DMS79 (cell line): ENCODE measurements around the gene CPOX.

ENCODE experiments used
- DNase-seq: peaks from one replicate; lab custom pipeline; 2025; lab: John Stamatoyannopoulos, UW

The CPOX gene

DNA sequence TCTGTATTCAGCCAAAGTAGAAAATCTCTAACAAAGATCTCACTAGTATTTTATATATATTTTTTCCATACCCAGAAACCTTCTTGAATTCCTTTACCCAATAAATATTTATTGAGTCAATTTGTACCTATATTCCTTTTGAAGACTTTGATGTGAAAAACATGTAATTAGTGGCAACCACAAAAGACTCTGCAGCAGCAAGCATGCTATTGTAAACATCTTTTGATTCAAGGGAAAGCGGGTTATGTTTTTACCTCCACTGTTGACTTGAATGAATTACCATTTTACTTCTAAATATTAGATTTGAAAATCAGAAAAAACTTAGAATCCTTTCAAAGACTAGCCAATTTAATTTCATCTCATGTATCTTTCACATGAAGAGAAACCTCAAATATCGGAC lies 59.2 kb downstream of the CPOX start:
- no peak for DNase-seq

DNA sequence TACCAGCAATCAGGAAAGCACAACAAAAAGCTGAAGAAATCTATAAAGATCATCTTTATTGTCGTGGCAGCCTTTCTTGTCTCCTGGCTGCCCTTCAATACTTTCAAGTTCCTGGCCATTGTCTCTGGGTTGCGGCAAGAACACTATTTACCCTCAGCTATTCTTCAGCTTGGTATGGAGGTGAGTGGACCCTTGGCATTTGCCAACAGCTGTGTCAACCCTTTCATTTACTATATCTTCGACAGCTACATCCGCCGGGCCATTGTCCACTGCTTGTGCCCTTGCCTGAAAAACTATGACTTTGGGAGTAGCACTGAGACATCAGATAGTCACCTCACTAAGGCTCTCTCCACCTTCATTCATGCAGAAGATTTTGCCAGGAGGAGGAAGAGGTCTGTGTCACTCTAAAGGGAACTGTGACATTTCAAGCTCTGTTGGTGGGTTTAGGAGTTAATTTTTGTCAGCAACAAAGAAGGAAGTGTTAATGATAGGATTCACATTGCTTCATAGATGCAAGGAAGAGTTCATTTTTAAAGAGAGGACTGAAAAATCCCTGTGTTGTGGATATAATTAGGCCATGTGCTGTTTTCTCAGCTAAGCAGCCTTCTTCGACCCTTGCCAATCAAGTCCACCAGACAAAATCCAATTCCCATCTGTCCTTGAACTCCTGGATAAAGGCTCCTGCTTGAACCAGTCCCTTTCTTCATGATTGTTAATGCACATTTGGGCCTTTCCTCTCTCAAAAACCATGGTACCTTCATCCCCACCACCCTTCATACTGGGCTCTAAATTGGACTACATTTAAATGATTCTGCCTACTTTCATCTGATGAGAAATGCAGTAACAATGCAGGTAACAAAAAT lies 60.5 kb downstream of the CPOX start:
- no peak for DNase-seq

DNA sequence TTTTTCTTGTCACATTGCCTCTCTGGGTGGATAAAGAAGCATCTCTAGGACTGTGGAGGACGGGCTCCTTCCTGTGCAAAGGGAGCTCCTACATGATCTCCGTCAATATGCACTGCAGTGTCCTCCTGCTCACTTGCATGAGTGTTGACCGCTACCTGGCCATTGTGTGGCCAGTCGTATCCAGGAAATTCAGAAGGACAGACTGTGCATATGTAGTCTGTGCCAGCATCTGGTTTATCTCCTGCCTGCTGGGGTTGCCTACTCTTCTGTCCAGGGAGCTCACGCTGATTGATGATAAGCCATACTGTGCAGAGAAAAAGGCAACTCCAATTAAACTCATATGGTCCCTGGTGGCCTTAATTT lies 61.2 kb downstream of the CPOX start:
- DNase-seq = no peak

DNA sequence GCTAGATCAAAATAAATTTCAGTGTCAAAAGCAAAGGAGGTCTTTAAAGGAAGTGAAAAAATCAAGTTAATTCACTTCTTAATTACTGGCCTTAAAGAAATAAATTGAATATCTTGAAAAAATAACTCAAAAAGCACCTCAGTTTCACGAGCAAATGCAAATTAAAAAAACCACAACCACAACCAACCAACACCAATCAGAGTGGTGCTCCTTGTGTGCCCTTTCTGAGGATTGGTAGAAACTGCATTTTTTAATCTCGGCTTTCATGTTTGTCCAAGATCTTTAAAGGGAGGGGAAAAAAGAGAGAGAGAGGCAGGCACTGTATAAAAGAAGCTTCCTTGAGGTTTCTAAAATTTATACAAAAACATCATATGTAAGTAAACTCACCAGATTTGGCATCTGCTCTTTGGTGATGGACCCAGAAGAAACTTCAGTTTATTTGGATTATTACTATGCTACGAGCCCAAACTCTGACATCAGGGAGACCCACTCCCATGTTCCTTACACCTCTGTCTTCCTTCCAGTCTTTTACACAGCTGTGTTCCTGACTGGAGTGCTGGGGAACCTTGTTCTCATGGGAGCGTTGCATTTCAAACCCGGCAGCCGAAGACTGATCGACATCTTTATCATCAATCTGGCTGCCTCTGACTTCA lies 61.7 kb downstream of the CPOX start, which contains the start of gene GPR15:
TSS of gene GPR15 (plus strand) at position 357 of the 653 bp plus-strand sequence. CDS start at position 413, 56 bp downstream.
- DNase-seq = no peak

DNA sequence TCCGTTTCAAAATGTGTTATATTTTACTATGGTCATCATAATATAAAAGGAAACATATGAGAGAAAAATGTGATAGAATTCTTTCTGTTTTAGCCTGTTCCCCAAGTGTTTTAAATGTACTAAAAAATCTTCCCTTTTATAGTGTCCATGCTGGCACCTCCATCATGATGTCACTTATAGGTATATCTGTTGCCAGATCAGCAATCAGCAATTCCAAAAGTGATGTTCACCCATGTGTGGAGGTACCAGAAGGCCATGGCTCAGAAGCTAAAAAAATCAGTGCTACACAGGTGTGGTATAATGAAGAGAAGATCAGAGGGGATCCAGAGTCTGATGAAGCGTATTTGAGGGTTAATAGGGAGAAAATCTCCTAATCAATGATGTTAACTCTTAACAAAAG lies 62.7 kb downstream of the CPOX start:
- no peak for DNase-seq

DNA sequence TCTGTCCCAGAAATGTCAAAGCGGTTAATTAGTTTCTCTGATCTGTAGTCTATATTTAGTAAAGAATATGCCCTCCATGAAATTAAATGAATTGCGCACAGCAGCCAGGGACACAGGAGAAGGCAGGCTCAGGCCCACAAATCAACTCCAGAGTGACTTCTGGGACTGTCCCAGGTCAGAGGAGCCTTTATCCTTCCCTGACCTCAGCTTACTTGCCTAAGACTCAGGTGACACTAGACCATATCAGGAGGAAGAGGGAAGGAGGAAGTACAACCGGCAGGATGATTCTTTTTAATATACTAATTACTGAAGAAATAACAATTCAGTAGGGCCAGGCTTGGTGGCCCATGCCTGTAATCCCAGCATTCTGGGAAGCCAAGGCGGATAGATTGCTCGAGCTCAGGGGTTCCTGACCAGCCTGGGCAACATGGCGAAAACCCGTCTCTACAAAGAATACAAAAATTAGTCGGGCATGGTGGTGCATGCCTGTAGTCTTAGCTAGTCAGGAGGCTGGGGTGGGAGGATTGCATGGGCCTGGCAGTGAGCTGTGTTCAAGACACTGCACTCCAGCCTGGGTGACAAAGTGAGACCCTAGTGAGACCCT lies 63.5 kb downstream of the CPOX start:
- no peak for DNase-seq
